GM12878 (cell line): ENCODE data around the gene PSIP1. TPM values are rescaled to one million over a fixed set of nuclear protein-coding genes. Genes with fewer than 3 reads are reported as not detected.

Source experiments
- ATAC-seq: fragments of 200-7000 bp; cut with Tn5 transposase; 3 replicates; pipeline ENCODE4 v1.9.1; 2020; ENCODE audit warnings: mild to moderate bottlenecking, moderate library complexity
- BruUV-seq: library from RNA; stranded (reverse); fragments of 400-500 nt; replicated peaks from 2 replicates; lab custom pipeline; 2021; lab: Mats Ljungman, UMichigan
- CTCF ChIA-PET: fragments of 300-600 bp; sonication (Branson Sonifier 250); formaldehyde crosslinking; extraction: SDS; loops from one replicate; lab custom pipeline; 2021; ENCODE audit warnings: inconsistent platforms; lab: Yijun Ruan, JAX
- POLR2A ChIA-PET: fragments of 350-600 bp; formaldehyde crosslinking; extraction: SDS; loops from one replicate; lab custom pipeline; 2021; ENCODE audit warnings: inconsistent platforms; lab: Charles Lee
- RAD21 ChIA-PET: fragments of 300-600 bp; sonication (Branson Sonifier 250); formaldehyde crosslinking; loops from one replicate; lab custom pipeline; 2023; ENCODE audit warnings: antibody characterized with exemption; ENCODE audit not compliant: unreplicated experiment; lab: Charles Lee
- SMC1A ChIA-PET: fragments of 300-600 bp; sonication (Branson Sonifier 250); formaldehyde crosslinking; loops from one replicate; lab custom pipeline; 2023; ENCODE audit not compliant: unreplicated experiment, uncharacterized antibody; lab: Charles Lee
- DNase-seq: peaks from one replicate; pipeline ENCODE4 v3.0.0-alpha.2; 2011; ENCODE audit warnings: low read depth, low spot score
- FAIRE-seq: peaks from 3 replicates; lab custom pipeline; 2011; peaks lifted over from hg19 to GRCh38; lab: Jason Lieb, UNC
- H2AFZ ChIP-seq: 2 replicates; pipeline ENCODE4 v1.6.0; 2011; ENCODE audit warnings: low read depth, low read length, control low read depth; ENCODE audit not compliant: control insufficient read depth
- H3K27ac ChIP-seq: 2 replicates; pipeline ENCODE4 v1.5.1; 2011; ENCODE audit warnings: control low read depth; ENCODE audit not compliant: control insufficient read depth, insufficient read depth
- H3K27me3 ChIP-seq, 2 experiments: replicated peaks in 1 of 2; 2 replicates each; pipeline versions ENCODE4 v1.6.0 to v1.6.1; 2011; ENCODE audit warnings: low read length in 1 of 2; ENCODE audit not compliant: control insufficient read depth in 2 of 2, insufficient read depth in 2 of 2
- H3K36me3 ChIP-seq, 2 experiments: 2 replicates each; pipeline ENCODE4 v1.5.1; 2011; ENCODE audit warnings: low read length in 1 of 2; ENCODE audit not compliant: control insufficient read depth in 2 of 2, insufficient read depth in 2 of 2
- H3K4me1 ChIP-seq: 2 replicates; pipeline ENCODE4 v1.6.1; 2011; ENCODE audit warnings: mild to moderate bottlenecking, low read length, moderate library complexity, mixed read lengths; ENCODE audit not compliant: control insufficient read depth, insufficient read depth
- H3K4me2 ChIP-seq: 2 replicates; pipeline ENCODE4 v1.6.0; 2011; ENCODE audit warnings: control low read depth; ENCODE audit not compliant: control insufficient read depth, insufficient read depth
- H3K4me3 ChIP-seq: fragments of 200-600 bp; sonication (generic); 2 replicates; pipeline ENCODE4 v1.5.1; 2016
- H3K79me2 ChIP-seq: 2 replicates; pipeline ENCODE4 v1.6.0; 2011; ENCODE audit warnings: low read length; ENCODE audit not compliant: control insufficient read depth, insufficient read depth
- H3K9ac ChIP-seq: 2 replicates; pipeline ENCODE4 v1.8.0; 2011; ENCODE audit warnings: low read length, control low read depth, mixed read lengths; ENCODE audit not compliant: control insufficient read depth, insufficient read depth
- H3K9me3 ChIP-seq: replicated peaks from 3 replicates; pipeline ENCODE4 v1.5.1; 2011; ENCODE audit warnings: mild to moderate bottlenecking, low read length; ENCODE audit not compliant: control insufficient read depth, insufficient read depth
- H4K20me1 ChIP-seq: 2 replicates; pipeline ENCODE4 v1.6.0; 2011; ENCODE audit not compliant: control insufficient read depth, insufficient read depth
- CTCF ChIP-seq, 3 experiments: IDR thresholded peaks in 2 of 3; conservative IDR thresholded peaks in 1 of 3; 2 replicates each; pipeline ENCODE4 v1.5.1; 2011; ENCODE audit warnings: low read depth in 3 of 3, low read length in 3 of 3, mild to moderate bottlenecking in 3 of 3, control low read depth in 2 of 3, moderate library complexity in 2 of 3, inconsistent platforms in 1 of 3, mixed read lengths in 1 of 3; ENCODE audit not compliant: control insufficient read depth in 2 of 3, insufficient read depth in 1 of 3; ENCODE audit errors: extremely low read depth in 1 of 3
- EED ChIP-seq: sonication (generic); IDR thresholded peaks from 2 replicates; pipeline ENCODE4 v1.6.1; 2016; ENCODE audit warnings: antibody characterized with exemption, low read depth
- EGR1 ChIP-seq, 2 experiments: IDR thresholded peaks; 1 replicate in 1 of 2; 2 replicates in 1 of 2; pipeline ENCODE4 v1.6.1; 2011 to 2012; ENCODE audit warnings: low read depth in 2 of 2, low read length in 2 of 2, borderline replicate concordance in 1 of 2, mild to moderate bottlenecking in 1 of 2, moderate library complexity in 1 of 2
- MAX ChIP-seq: IDR thresholded peaks from 2 replicates; pipeline ENCODE4 v1.6.1; 2012; ENCODE audit warnings: low read depth, low read length, improper control_type of control experiment
- MXI1 ChIP-seq: fragments of 150-350 bp; IDR thresholded peaks from 2 replicates; pipeline ENCODE4 v1.6.1; 2011; ENCODE audit warnings: low read depth, mild to moderate bottlenecking, inconsistent platforms, low read length, improper control_type of control experiment
- NFYB ChIP-seq: IDR thresholded peaks from 2 replicates; pipeline ENCODE4 v1.6.1; 2011; ENCODE audit warnings: low read depth, mild to moderate bottlenecking, low read length, improper control_type of control experiment, moderate library complexity; ENCODE audit not compliant: insufficient read depth
- NR2C1 ChIP-seq: fragments of 450-650 bp; IDR thresholded peaks from 2 replicates; pipeline ENCODE4 v1.6.1; 2017; ENCODE audit warnings: antibody characterized with exemption, mild to moderate bottlenecking, moderate library complexity
- PAX8 ChIP-seq: fragments of 450-650 bp; IDR thresholded peaks from 2 replicates; pipeline ENCODE4 v1.6.1; 2017; ENCODE audit warnings: mild to moderate bottlenecking, moderate library complexity
- RBBP5 ChIP-seq: fragments of 200-600 bp; sonication (generic); conservative IDR thresholded peaks from 2 replicates; pipeline ENCODE4 v1.6.1; 2016
- RCOR1 ChIP-seq: conservative IDR thresholded peaks from 2 replicates; pipeline ENCODE4 v1.6.1; 2012; ENCODE audit warnings: low read depth, low read length, improper control_type of control experiment
- RFX5 ChIP-seq: IDR thresholded peaks from 2 replicates; pipeline ENCODE4 v1.6.1; 2011; ENCODE audit warnings: low read depth, low read length, improper control_type of control experiment
- SREBF1 ChIP-seq: IDR thresholded peaks from 2 replicates; pipeline ENCODE4 v1.6.1; 2012; ENCODE audit warnings: mild to moderate bottlenecking, low read length
- WRNIP1 ChIP-seq: IDR thresholded peaks from 2 replicates; pipeline ENCODE4 v1.6.1; 2011; ENCODE audit warnings: low read depth, low read length, improper control_type of control experiment, borderline replicate concordance
- ZNF622 ChIP-seq: fragments of 450-650 bp; IDR thresholded peaks from 2 replicates; pipeline ENCODE4 v1.6.1; 2017; ENCODE audit warnings: mild to moderate bottlenecking, inconsistent platforms
- WGBS: methylation state at CpG from one replicate; pipeline ENCODE4 v1.1.6; 2016; ENCODE audit warnings: low lambda C conversion rate; ENCODE audit not compliant: insufficient replicate concordance, insufficient coverage; ENCODE audit errors: missing lambda C conversion rate; 5-methylcytosine and 5-hydroxymethylcytosine counted together
- in situ Hi-C: fragments of 300-500 bp; cut with MboI; formaldehyde crosslinking; loops from 9 replicates; pipeline ENCODE4 v1.14.3; 2018; ENCODE audit warnings: mixed read lengths
- intact Hi-C: fragments of 100-400 bp; cut with micrococcal nuclease; formaldehyde crosslinking; loops from one replicate; pipeline ENCODE4 v1.14.2; 2022; ENCODE audit not compliant: unreplicated experiment
- polyA plus RNA-seq, 11 experiments: library from polyadenylated mRNA; depleted of rRNA in 4 of 11; unstranded in 6 of 11; stranded (reverse) in 5 of 11; fragments of >200 nt; fragmentation: Nextera tagmentation in 4 of 11; fragmentation: Illumina TruSeq in 1 of 11; extraction: Ambion mirVana in 4 of 11; extraction: Trizol in 1 of 11; gene quantifications; 1 replicate in 1 of 11; 2 replicates in 10 of 11; pipeline versions ENCODE4 v1.2.1 to v1.2.3, GENCODE V29; 2011 to 2016; ENCODE audit warnings: inconsistent platforms in 2 of 11, missing spikeins in 2 of 11, low read depth in 1 of 11
- total RNA-seq, 4 experiments: library from RNA; depleted of rRNA in 3 of 4; stranded (reverse); fragments of >200 nt in 3 of 4; fragmentation: Illumina TruSeq in 1 of 4; extraction: Trizol in 1 of 4; gene quantifications; 2 replicates each; pipeline versions ENCODE4 v1.2.1 to v1.2.3, GENCODE V29; 2013 to 2021

Gene PSIP1
- total and polyA plus RNA-seq, 10 of the 15 experiments (the other 5 are each of a cell fraction or from before 2014, with no cell fraction given), result 75.5 to 299 (median 173) TPM

GRCh38 chr9:15417626-15418025 lies 93.1 kb downstream of the PSIP1 start:
- no peak overlapping the region for H3K4me2 ChIP-seq
- in situ Hi-C loops, result no loop called here
- POLR2A ChIA-PET, result no interaction called here

GRCh38 chr9:15416880-15417279 lies 93.9 kb downstream of the PSIP1 start:
- DNase-seq, result no peak
- H3K27me3 ChIP-seq, result no peaks in the 10 kb centered on the region
- H4K20me1 ChIP-seq, result no peaks in the 10 kb centered on the region
- intact Hi-C loops, result loop anchor here (1.0 to 2.0 kb wide), 3 partner anchors 139 to 312 kb away; no protein-coding TSS in a partner anchor
- no peak overlapping the region for H3K4me3 ChIP-seq
- no peak for FAIRE-seq
- no TSS peak for BruUV-seq
- H2AFZ ChIP-seq, result no peak overlapping the region
- ATAC-seq, result peak; percentile 77
- in situ Hi-C loops, result no loop called here
- no peak overlapping the region for H3K4me2 ChIP-seq
- SMC1A ChIA-PET, result interaction anchor here (0.7 to 1.5 kb wide), 4 partner anchors 113 to 204 kb away, joined by 3 to 6 read pairs (median 3); no protein-coding TSS in a partner anchor
- H3K4me1 ChIP-seq, result peaks cover 1% of the 10 kb centered on the region; the same call in 1 of the 2 replicates
- H3K27ac ChIP-seq, result no peak overlapping the region
- POLR2A ChIA-PET, result no interaction called here
- no peak overlapping the region for H3K9ac ChIP-seq
- H3K79me2 ChIP-seq, result no peaks in the 10 kb centered on the region
- RAD21 ChIA-PET, result interaction anchor here (1.2 kb wide), 1 partner anchor 117 kb away, joined by 3 read pairs; no protein-coding TSS in a partner anchor
- no peaks in the 10 kb centered on the region; the same call in 2 of the 3 replicates for H3K9me3 ChIP-seq
- CTCF ChIA-PET, result interaction anchor here (0.7 to 3.1 kb wide), 9 partner anchors 12 to 312 kb away, joined by 3 to 12 read pairs (median 3); partner anchors contain the start of gene TTC39B
- H3K36me3 ChIP-seq, result no peaks in the 10 kb centered on the region
- WGBS, result 33% methylated on average over 2 of the region's 2 CpGs
- no peak for TF ChIP-seq EGR1 (IDR thresholded peaks at IDR 0.05; ENCODE audit: borderline replicate concordance in 1 of 2, low read depth in 2 of 2, low read length in 2 of 2)
- no peak for TF ChIP-seq NR2C1
- TF ChIP-seq RCOR1, result no peak
- peak; percentile 10 to 44 (median 32); a peak in 5 of 6 replicates for TF ChIP-seq CTCF (IDR thresholded peaks at IDR 0.05 in 2 of 3, conservative IDR thresholded peaks at IDR 0.05 in 1 of 3; ENCODE audit: control insufficient read depth in 2 of 3, extremely low read depth in 1 of 3, insufficient read depth in 1 of 3, low read depth in 3 of 3, low read length in 3 of 3)
- no peak for TF ChIP-seq ZNF622
- TF ChIP-seq RFX5, result no peak
- no peak for TF ChIP-seq PAX8
- no peak for TF ChIP-seq EED
- TF ChIP-seq MAX, result no peak
- TF ChIP-seq RBBP5, result no peak

More at GRCh38 chr9:15417626-15418025, 93.1 kb downstream of the PSIP1 start:
- CTCF ChIA-PET, result interaction anchor here (2.4 to 3.1 kb wide), 2 partner anchors 140 to 205 kb away, joined by 8 to 12 read pairs; no protein-coding TSS in a partner anchor
- Histone ChIP-seq H3K27me3 (no peaks in the 10 kb centered on the region), H3K79me2 (peaks cover under 1% of the 10 kb centered on the region)
- TF ChIP-seq NFYB (no peak), MXI1 (no peak), WRNIP1 (no peak), SREBF1 (no peak)
- TF ChIP-seq, all 136 proteins: peak for 0
- BruUV-seq, result no TSS peak
- H2AFZ ChIP-seq, result no peak overlapping the region
- H3K4me1 ChIP-seq, result peaks cover 5% of the 10 kb centered on the region; the same call in 1 of the 2 replicates
- ATAC-seq (no peak), FAIRE-seq (no peak), DNase-seq (no peak)
- no peaks in the 10 kb centered on the region for H4K20me1 ChIP-seq
- ChIA-PET SMC1A (interaction anchor here (1.0 kb wide), 1 partner anchor 13 kb away, joined by 4 read pairs; no protein-coding TSS in a partner anchor), RAD21 (no interaction called here)
- no peaks in the 10 kb centered on the region for H3K36me3 ChIP-seq
- H3K9ac ChIP-seq, result no peak overlapping the region
- H3K9me3 ChIP-seq, result no peaks in the 10 kb centered on the region; the same call in 2 of the 3 replicates
- intact Hi-C loops, result loop anchor here (1.0 to 2.0 kb wide), 3 partner anchors 139 to 313 kb away; no protein-coding TSS in a partner anchor
- no peak overlapping the region for H3K27ac ChIP-seq
- WGBS, result 48% methylated on average over 6 of the region's 6 CpGs
- H3K4me3 ChIP-seq, result no peak overlapping the region
